ENCODE measurements around the gene CFAP410.

- TF ChIP-seq, protein P1, sequence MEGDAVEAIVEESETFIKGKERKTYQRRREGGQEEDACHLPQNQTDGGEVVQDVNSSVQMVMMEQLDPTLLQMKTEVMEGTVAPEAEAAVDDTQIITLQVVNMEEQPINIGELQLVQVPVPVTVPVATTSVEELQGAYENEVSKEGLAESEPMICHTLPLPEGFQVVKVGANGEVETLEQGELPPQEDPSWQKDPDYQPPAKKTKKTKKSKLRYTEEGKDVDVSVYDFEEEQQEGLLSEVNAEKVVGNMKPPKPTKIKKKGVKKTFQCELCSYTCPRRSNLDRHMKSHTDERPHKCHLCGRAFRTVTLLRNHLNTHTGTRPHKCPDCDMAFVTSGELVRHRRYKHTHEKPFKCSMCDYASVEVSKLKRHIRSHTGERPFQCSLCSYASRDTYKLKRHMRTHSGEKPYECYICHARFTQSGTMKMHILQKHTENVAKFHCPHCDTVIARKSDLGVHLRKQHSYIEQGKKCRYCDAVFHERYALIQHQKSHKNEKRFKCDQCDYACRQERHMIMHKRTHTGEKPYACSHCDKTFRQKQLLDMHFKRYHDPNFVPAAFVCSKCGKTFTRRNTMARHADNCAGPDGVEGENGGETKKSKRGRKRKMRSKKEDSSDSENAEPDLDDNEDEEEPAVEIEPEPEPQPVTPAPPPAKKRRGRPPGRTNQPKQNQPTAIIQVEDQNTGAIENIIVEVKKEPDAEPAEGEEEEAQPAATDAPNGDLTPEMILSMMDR (IDR thresholded peaks at IDR 0.05 in 4 of 5, conservative IDR thresholded peaks at IDR 0.05 in 1 of 5): no peak
- TF ChIP-seq POLR2A (IDR thresholded peaks at IDR 0.05): no peak
These were observed 43.1 kb downstream of the CFAP410 start for GRCh38 chr21:44296103-44296519.
